OCI-LY3 (cell line): ENCODE measurements around the gene GFOD1.

Source experiments
- CTCF ChIP-seq: fragments of 200-600, 300-600 bp; sonication (generic); IDR thresholded peaks from 2 replicates; pipeline ENCODE4 v1.5.1; 2014; ENCODE audit warnings: antibody characterized with exemption, low read length, low read depth
- EZH2phosphoT487 ChIP-seq: fragments of 200-600 bp; shearing (Covaris generic); IDR thresholded peaks from 2 replicates; pipeline ENCODE4 v1.6.1; 2018; ENCODE audit warnings: antibody characterized with exemption, mixed run types, low read depth

- TF ChIP-seq CTCF = no peak
- no peak for TF ChIP-seq EZH2phosphoT487
Observed at GRCh38 chr6:13474787-13475186, 12.6 kb downstream of the GFOD1 start.
